NCI-H1436 treated with DMSO at 0.1 percent for 48 hours (cell line): ENCODE measurements around the gene ATP1A2.

ENCODE experiments used
- DNase-seq: peaks from one replicate; lab custom pipeline; 2025; lab: John Stamatoyannopoulos, UW

The ATP1A2 gene

GRCh38 chr1:160115545-160116282 lies at the start of gene ATP1A2:
ATP1A2 (plus strand) TSS chr1:160115759; CDS start chr1:160115862, 103 bp downstream.
- no peak for DNase-seq

DNA sequence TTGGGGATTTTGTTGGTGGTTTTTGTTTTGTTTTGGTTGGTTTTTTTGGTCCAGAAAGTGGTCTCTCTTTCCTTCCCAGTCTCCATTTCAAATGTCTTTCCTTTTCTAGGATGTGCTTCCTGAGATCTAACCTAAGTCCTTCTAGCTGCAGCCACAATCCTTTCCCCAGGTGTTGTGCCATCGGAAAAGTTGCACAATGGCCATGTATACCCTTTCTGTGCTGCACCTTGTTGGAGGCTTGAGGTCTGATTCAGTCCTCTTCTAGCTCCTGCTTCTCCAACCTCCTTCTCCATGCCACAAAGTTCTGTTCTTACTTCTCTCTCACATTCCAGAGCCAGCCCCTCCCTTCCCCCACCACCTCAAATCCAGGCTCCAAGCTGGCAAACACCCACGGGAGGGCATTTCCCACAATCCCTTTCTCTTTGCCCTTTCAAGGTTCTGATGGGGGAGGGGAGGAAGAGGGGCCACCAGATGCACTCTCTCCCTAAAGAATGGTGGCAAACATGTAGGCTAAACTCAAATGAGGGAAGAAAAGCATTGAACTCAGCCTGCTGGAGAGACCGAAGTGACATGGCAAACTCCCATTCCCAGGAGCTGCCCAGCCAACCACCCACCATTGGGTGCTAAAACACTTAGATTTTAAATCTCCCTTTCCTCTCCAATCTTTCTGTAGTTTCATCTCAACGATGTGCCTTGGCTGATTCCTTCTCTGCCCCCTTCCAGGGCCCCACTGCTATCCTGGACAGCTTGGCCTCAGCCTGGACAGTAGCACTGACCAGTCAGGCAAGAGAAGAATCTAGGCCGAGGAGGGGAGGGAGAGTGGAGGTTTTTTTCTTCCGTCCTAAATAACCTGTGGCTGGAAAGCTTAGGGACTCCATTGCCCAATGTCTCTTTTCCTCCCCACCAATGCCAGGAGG lies 48.5 kb upstream of the ATP1A2 start:
- no peak for DNase-seq

DNA sequence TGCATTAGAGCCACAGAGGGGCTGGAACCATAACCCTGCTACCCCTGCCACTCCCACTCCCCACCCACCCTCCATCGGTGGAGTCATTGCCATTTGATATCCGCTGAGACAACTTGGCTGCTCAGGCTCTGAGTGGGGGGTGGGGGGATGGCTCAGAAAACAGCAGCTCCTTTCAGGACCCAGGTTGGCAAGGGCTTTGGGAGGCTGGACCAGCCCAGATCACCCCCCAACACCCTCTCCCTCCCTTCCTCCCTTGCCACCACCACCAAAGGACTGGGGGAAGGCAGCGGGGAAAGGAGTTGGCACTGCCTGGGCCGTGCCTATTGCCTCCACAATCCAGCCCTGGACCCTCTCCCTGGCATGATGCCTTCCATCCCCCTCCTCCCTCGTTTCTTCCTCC lies 47.3 kb upstream of the ATP1A2 start:
- DNase-seq = no peak

- no peak for DNase-seq
Measured at GRCh38 chr1:160069460-160070231, 45.9 kb upstream of the ATP1A2 start, which contains the start of gene KCNJ10. KCNJ10 (minus strand) TSS chr1:160070160; CDS start chr1:160042532, 27,628 bp downstream.

GRCh38 chr1:160070243-160071163 lies 45.1 kb upstream of the ATP1A2 start:
- DNase-seq = no peak

DNA sequence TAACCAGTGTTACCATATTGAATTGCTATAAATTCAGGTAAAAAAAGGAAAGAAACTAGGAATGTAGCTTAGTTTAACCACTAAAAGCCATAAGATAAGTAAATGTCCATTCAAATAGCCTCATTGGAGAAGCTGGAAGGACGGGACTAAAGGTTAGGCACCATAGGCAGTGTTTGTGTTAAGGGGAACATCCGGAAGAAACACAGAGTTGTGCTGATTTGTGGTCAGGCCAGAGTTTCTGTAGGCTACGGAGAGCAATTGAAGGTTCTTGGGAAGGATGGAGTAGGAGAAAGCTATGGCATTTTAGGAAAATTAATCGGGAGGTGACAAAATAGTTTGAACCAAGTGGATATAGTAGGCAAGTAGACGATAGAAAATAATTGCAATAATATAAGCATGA lies 44.3 kb upstream of the ATP1A2 start:
- DNase-seq = no peak

GRCh38 chr1:160074865-160075264 lies 40.7 kb upstream of the ATP1A2 start:
- no peak for DNase-seq

GRCh38 chr1:160075836-160076235 lies 39.7 kb upstream of the ATP1A2 start:
- DNase-seq = no peak

DNA sequence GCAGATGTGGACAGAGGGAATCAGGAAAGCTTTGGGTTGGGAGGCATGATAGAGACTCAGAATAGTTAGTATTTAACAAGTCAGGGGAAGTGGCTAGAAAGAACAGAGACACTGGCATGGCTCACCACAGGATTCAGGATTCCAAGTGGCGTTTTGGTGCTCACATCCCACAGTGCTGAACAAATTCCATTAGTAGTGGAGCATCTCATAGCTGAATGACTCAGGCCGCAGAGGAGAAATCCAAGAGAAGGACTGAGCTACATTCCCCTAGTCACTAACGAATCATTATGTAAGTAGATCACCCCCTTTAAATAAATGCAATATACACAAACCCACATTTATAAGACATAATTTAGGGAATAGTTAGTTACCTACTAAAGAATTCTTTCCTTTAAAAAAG lies 39.3 kb upstream of the ATP1A2 start:
- DNase-seq = no peak

GRCh38 chr1:160077486-160077885 lies 38.1 kb upstream of the ATP1A2 start:
- DNase-seq = no peak

DNA sequence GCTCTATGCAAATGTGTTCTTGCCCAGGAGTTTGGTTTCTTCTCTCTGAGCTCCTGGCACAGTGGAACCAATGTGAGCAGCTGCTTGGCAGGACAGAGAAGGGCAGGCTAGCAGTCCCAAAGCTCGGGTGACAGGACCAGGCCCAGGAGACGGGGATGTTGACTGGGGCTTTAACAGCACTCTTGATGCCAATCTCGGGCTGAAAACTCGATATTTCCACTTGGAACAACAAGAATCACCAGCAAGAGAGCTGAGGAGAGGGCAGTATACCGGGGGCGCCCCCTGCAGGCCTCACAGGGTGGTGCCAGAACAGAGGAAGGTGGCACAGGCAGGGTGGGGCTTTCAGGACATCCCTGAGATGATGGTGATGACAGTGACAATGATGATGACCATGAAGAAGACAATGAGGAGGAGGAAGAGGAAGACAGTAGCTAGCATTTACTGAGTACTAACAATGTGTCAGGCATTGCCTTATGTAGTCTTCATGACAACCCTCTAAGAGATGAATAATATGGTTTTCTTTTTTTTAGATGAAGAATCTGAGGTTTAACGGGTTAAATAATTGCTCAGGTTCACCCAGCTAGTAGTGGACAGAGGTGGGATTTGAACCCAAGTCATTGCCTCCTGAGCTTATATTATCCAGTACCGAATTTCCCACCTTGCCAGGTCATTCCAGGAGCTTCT lies 36.9 kb upstream of the ATP1A2 start:
- no peak for DNase-seq

DNA sequence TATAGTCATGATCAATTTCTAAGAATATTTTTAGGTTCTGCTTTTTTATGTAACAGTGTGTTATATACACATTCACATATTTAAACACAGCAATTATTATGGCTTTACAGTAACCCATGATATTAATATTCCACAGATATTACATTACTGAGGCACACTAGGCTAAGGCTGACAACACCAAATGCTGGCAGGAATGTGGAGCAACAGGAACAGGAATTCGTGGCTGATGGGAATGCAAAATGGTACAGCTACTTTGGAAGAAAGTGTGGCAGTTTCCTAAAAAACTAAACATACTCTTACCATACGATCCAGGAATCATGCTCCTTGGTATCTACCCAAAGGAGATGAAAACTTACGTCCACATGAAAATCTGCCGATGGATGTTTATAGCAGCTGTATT lies 36.1 kb upstream of the ATP1A2 start:
- DNase-seq = no peak

GRCh38 chr1:160080381-160081100 lies 35.0 kb upstream of the ATP1A2 start:
- no peak for DNase-seq

DNA sequence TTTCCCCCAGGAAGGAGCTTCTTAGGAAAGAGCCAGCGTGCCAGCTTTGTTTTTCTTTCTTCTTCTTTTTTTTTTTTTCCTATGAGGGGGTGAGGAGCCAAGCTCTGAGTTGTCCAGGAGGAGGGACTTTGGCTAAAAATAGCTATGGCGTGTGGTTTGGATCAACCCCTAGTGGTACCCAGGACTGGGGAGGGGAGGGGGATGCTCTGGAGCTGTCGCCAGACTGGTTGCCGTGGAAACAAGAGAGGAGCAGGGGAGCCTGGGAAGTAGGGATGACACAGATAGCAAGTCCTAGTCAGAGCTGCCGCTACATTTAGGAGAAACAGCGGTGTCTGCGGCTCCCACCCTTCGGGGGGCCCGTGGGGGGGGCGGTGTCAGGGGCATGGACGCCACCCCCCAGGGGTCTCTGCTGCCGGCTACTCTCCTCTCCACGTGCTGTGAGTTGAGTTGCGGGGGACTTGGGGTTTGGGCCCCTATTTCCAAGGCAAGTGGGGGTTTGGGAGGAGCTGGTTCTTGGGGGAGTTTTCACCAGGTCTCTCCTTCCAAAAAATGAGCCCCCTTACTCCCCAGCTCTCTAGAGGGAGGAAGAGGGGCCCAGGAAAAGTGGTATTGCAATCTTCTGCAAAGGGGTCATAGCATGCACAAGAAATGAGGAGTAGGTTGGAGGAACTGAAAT lies 34.2 kb upstream of the ATP1A2 start, which contains the start of gene KCNJ9:
Gene KCNJ9, plus strand, starts transcription at position 278 of the 676 bp plus-strand sequence. CDS start 2,493 bp downstream, outside the sequence.
- DNase-seq = no peak

- no peak for DNase-seq
Measured at GRCh38 chr1:160082487-160082886, 33.1 kb upstream of the ATP1A2 start.

DNA sequence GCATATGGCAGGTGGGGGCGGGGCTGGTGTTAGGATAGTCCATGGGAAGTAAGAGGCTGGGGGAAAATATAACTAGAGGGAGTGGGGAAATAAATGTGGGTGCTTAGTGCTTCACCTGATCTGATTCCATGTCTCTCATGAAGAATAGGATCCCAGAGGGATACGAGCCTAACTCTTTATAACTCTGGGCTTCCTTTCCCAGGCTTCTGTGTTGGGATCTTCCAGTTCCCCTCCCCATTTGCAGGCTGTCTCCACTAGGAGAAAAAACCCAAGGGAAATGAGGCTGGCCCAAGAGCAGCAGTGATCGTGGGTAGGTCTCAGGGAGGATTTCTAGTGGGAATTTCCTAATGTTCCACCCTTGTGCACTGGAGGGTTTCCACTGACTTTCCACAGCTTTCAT lies 32.6 kb upstream of the ATP1A2 start:
- DNase-seq = no peak

GRCh38 chr1:160083968-160084770 lies 31.4 kb upstream of the ATP1A2 start:
- DNase-seq = no peak

- no peak for DNase-seq
Measured at GRCh38 chr1:160084771-160085321, 30.7 kb upstream of the ATP1A2 start.
